DOHH2 (cell line): Measurements from ENCODE around the gene PCYT1A.

Experiments used
- EZH2phosphoT487 ChIP-seq: fragments of 200-600 bp; sonication (generic); IDR thresholded peaks from 2 replicates; pipeline ENCODE4 v1.6.1; 2017; ENCODE audit warnings: borderline replicate concordance, mild to moderate bottlenecking, antibody characterized with exemption, low read length, moderate library complexity, mixed read lengths
- TF ChIP-seq, protein P1 (sequence below): fragments of 200-600 bp; sonication (generic); IDR thresholded peaks from one replicate; pipeline ENCODE4 v1.5.1; 2014; ENCODE audit warnings: antibody characterized with exemption, mild to moderate bottlenecking, low read depth, low read length; ENCODE audit not compliant: poor library complexity, severe bottlenecking

DNA sequence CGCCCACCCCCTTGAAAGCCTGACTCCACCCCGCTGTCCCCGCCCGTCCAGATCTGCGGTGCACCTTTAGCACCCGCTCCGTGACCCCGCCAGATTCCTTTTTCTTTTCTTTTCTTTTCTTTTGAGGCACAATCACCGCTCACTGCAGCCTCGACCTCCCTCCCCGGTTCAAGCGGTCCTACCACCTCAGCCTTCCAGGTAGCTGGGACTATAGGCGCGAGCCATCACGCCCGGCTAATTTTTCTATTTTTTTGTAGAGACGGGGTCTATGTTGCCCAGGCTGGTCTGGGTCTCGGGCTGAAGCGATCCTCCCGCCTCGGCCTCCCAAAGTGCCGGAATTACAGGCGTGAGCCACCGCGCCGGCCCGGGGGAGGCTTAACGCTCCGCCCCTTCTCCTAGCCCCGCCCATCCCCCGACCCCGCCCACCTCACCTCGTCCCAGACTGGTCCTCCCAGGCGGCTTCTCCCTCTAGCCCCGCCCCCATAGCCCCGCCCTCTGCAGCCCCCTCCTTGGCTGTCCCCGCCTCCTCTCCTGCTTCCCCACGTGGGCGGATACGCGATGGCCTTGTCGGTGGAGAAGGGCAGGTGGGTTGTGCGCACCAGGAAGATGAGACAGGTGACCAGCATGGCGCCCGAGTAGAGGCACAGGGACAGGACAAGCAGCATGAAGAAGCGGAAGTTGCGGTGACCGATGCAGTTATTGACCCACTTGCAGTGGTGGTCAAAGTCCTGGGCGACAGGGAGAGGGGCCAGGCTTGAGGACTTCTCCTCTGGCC, 79.5 kb downstream of the PCYT1A start:
- TF ChIP-seq, protein P1, sequence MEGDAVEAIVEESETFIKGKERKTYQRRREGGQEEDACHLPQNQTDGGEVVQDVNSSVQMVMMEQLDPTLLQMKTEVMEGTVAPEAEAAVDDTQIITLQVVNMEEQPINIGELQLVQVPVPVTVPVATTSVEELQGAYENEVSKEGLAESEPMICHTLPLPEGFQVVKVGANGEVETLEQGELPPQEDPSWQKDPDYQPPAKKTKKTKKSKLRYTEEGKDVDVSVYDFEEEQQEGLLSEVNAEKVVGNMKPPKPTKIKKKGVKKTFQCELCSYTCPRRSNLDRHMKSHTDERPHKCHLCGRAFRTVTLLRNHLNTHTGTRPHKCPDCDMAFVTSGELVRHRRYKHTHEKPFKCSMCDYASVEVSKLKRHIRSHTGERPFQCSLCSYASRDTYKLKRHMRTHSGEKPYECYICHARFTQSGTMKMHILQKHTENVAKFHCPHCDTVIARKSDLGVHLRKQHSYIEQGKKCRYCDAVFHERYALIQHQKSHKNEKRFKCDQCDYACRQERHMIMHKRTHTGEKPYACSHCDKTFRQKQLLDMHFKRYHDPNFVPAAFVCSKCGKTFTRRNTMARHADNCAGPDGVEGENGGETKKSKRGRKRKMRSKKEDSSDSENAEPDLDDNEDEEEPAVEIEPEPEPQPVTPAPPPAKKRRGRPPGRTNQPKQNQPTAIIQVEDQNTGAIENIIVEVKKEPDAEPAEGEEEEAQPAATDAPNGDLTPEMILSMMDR = no peak
- TF ChIP-seq EZH2phosphoT487 = no peak
